ENCODE data around the gene TTYH3. TPM values are rescaled to one million over a fixed set of nuclear protein-coding genes. Genes with fewer than 3 reads are reported as not detected.

Gene TTYH3
- total RNA-seq, 1 experiment from 2014 or later = 122 TPM

DNA sequence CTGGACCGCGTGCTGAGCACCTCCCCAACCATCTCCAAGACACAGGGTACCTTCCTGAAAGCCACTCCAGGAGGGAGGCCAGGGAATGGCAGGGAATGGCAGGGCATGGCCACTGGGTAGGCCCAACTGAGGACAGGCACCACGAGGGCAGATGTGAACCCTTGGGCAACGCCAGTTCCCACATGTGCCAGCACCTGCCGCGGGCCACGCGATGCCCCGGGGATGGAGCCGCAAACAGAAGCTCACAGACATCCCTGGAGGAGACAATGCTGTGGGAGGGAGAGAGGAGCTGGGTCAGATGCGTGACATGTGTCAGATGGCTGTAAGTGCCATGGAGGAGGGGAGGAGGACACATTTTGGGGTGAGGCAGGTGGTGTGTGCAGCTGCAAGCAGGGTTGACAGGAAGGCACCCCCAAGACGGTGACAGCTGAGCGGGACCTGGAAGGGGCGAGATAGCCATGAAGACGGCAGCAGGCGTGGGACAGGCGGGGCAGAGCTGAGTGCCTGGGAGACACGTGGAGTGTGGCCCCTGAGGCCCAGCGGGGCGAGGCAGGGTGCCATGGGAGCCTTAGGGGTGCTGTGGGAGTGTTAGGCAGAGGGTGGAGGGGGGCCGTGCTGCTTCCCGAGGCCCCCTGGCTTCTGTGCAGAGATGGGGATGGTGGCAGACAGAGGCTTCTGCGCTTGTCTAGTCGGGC is 45.3 kb upstream of the TTYH3 start:
- Mint-ChIP-seq H3K27me3 (ENCODE audit: low read depth) (no peaks in the 10 kb centered on the region), H3K27ac (peak overlapping the region in 2 of 3 experiments; percentile 53 to 77; a peak in 6 of 7 replicates), H3K4me1 (peaks cover 9 to 21% of the 10 kb centered on the region in 2 experiments), H3K4me3 (no peak overlapping the region), H3K9me3 (no peaks in the 10 kb centered on the region), H3K36me3 (ENCODE audit: insufficient read depth in 1 of 3, low read depth in 3 of 3) (peaks cover 0 to 4% (median 0%) of the 10 kb centered on the region in 3 experiments; a peak in 2 of 7 replicates)
- no CpG with 5 or more reads among the region's 24 CpGs for WGBS (ENCODE audit: extremely low coverage, insufficient read length, low lambda C conversion rate)
- Histone ChIP-seq H3K23ac (ENCODE audit: insufficient read length, low read depth, low read length) (no peak overlapping the region), H2BK15ac (ENCODE audit: low read depth, low read length) (no peak overlapping the region), H3K56ac (ENCODE audit: insufficient read length, low read depth, low read length) (no peak overlapping the region), H2BK20ac (ENCODE audit: low read depth, low read length, poor library complexity, severe bottlenecking) (no peak overlapping the region), H3K27me3 (ENCODE audit: insufficient read depth, low read length) (no peaks in the 10 kb centered on the region), H3T11ph (ENCODE audit: low read length) (no peak overlapping the region), H3K14ac (ENCODE audit: insufficient read depth, low read length) (no peak overlapping the region; the same call in 1 of the 2 replicates), H2BK120ac (ENCODE audit: low read depth, low read length, poor library complexity, severe bottlenecking) (no peak overlapping the region), H4K91ac (ENCODE audit: insufficient read length, low read depth, low read length) (no peak overlapping the region), H2AFZ (ENCODE audit: low read length) (no peak overlapping the region), H4K5ac (ENCODE audit: insufficient read length, low read depth, low read length) (no peak overlapping the region), H4K8ac (replicated peaks; ENCODE audit: insufficient read length, low read depth, low read length) (no peak overlapping the region), H3K4ac (ENCODE audit: low read depth, low read length) (no peak overlapping the region), H3K4me1 (ENCODE audit: insufficient read depth, low read length) (no peaks in the 10 kb centered on the region), H3K18ac (ENCODE audit: insufficient read length, low read depth, low read length) (no peak overlapping the region), H3K9me3 (ENCODE audit: control insufficient read depth, low read depth, low read length) (no peaks in the 10 kb centered on the region), H4K20me1 (ENCODE audit: control insufficient read depth, insufficient read depth, insufficient read length) (no peaks in the 10 kb centered on the region), H3K23me2 (ENCODE audit: insufficient read length, low read depth, low read length, poor library complexity, severe bottlenecking) (no peaks in the 10 kb centered on the region), H2AK5ac (ENCODE audit: insufficient read length, low read length) (no peak overlapping the region), H2BK12ac (ENCODE audit: insufficient read length, low read depth, low read length) (no peak overlapping the region), H3K4me2 (ENCODE audit: insufficient read depth, insufficient read length, low read length) (no peak overlapping the region), H3K79me1 (ENCODE audit: insufficient read depth, low read depth, low read length, poor library complexity, severe bottlenecking) (no peaks in the 10 kb centered on the region), H2BK5ac (ENCODE audit: insufficient read length, low read length) (no peak overlapping the region), H3K79me2 (ENCODE audit: insufficient read depth, low read length) (no peaks in the 10 kb centered on the region), H3K27ac (ENCODE audit: insufficient read length, low read depth, low read length) (no peak overlapping the region), H3K9ac (ENCODE audit: extremely low read depth, insufficient read length, low read length) (no peak overlapping the region)
- TF ChIP-seq, protein P1, sequence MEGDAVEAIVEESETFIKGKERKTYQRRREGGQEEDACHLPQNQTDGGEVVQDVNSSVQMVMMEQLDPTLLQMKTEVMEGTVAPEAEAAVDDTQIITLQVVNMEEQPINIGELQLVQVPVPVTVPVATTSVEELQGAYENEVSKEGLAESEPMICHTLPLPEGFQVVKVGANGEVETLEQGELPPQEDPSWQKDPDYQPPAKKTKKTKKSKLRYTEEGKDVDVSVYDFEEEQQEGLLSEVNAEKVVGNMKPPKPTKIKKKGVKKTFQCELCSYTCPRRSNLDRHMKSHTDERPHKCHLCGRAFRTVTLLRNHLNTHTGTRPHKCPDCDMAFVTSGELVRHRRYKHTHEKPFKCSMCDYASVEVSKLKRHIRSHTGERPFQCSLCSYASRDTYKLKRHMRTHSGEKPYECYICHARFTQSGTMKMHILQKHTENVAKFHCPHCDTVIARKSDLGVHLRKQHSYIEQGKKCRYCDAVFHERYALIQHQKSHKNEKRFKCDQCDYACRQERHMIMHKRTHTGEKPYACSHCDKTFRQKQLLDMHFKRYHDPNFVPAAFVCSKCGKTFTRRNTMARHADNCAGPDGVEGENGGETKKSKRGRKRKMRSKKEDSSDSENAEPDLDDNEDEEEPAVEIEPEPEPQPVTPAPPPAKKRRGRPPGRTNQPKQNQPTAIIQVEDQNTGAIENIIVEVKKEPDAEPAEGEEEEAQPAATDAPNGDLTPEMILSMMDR (conservative IDR thresholded peaks at IDR 0.05) = no peak
- DNase-seq = no peak
